GM20000 (cell line): ENCODE results near the gene CDKN1A.

Source experiments
- DNase-seq: peaks from one replicate; pipeline ENCODE4 v3.0.0; 2012; ENCODE audit warnings: low spot score
- TF ChIP-seq, protein P1 (sequence below): IDR thresholded peaks from 2 replicates; pipeline ENCODE4 v1.5.1; 2012; ENCODE audit warnings: mild to moderate bottlenecking, control low read depth; ENCODE audit errors: extremely low read depth, missing control alignments

Gene CDKN1A

DNA sequence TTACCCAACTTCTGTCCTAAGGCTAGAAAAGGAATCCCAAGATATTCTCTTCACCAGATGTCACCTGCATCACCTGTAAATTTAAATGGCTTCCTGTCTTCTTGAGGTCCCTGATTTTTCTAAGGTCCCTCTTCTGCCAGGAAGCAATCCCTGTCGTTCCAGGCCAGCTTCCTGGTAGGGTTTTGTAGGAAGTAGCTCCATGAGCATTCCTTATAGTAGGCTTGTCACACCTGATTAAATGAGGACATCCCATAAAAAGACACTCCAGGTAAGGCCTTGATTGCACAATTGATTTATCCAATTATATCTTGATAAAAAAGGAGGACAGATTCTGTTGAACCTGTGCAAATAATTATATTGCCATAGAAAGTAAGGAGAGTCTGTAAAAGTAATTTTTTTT, 27.8 kb downstream of the CDKN1A start:
- TF ChIP-seq, protein P1, sequence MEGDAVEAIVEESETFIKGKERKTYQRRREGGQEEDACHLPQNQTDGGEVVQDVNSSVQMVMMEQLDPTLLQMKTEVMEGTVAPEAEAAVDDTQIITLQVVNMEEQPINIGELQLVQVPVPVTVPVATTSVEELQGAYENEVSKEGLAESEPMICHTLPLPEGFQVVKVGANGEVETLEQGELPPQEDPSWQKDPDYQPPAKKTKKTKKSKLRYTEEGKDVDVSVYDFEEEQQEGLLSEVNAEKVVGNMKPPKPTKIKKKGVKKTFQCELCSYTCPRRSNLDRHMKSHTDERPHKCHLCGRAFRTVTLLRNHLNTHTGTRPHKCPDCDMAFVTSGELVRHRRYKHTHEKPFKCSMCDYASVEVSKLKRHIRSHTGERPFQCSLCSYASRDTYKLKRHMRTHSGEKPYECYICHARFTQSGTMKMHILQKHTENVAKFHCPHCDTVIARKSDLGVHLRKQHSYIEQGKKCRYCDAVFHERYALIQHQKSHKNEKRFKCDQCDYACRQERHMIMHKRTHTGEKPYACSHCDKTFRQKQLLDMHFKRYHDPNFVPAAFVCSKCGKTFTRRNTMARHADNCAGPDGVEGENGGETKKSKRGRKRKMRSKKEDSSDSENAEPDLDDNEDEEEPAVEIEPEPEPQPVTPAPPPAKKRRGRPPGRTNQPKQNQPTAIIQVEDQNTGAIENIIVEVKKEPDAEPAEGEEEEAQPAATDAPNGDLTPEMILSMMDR: no peak
- no peak for DNase-seq

DNA sequence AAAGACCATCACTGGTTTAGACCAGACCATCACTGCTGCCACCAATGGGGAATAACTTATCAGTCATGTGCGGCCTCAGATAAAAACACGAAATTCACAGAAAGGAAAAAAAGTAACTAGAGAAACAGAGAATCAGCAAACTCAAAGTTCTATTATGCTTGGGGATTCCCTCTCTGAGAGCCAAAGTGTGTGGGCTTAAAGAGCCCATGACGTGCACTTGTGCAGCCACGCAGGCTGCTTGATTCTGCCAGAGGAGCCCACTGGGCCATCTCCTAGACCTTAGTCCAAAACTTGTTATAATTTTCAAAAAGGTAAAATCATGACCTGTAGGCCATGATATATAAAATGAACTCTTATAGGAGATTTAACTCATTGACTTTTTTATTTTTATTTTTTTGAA, 34.3 kb downstream of the CDKN1A start:
- TF ChIP-seq, protein P1: no peak
- DNase-seq: no peak

DNA sequence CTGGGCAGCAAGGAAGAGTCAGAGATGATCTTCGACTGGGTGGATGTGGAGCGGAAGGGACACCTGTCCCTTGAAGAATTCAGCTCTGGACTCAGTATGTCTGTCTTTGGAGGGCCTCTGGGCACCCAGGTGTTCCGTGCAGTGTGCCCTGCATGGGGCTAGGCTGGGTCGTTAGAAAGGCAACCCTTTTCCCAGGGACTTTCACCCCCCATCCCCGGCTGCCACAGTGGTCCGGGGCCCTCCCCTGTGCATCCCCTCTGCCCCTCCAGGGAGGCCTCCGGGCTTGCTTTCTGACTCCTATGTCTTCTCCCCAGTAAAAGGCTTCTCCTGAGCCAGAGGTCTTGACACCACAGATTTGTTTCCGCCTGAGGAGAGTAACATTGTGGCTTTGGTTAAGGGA, 35.3 kb downstream of the CDKN1A start:
- TF ChIP-seq, protein P1: no peak

DNA sequence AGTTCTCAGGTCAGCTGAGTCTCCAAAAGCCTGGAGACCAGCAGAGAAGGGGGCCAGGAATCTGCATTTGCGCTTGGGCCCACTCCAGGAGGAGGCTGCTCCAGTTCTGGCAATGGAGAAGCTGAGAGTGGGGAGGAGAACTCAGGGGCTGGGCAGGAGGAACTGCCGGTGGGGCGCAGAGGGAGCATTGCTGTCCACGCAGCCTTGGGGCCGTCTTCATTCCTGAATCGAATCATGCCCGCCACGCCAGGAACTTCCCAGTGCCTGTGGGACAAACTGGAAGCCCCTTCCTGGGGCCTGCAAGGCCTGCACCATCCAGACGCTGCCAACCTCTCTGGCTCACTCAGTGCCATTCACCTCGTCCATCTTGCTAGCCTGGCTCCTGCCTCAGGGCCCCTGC, 36.0 kb downstream of the CDKN1A start:
- DNase-seq: no peak
- TF ChIP-seq, protein P1: no peak

More for the DNA sequence above, 35.3 kb downstream of the CDKN1A start:
- no peak for DNase-seq

- TF ChIP-seq, protein P1: no peak
- no peak for DNase-seq
Observed at GRCh38 chr6:36715469-36715868, 37.0 kb downstream of the CDKN1A start.

- TF ChIP-seq, protein P1: no peak
- no peak for DNase-seq
Observed at GRCh38 chr6:36716476-36717093, 38.1 kb downstream of the CDKN1A start.

GRCh38 chr6:36717231-36717825, 38.8 kb downstream of the CDKN1A start:
- no peak for DNase-seq
- TF ChIP-seq, protein P1: no peak
